K562 (cell line): ENCODE data around the gene HDAC9. TPM values are rescaled to one million over a fixed set of nuclear protein-coding genes. Genes with fewer than 3 reads are reported as not detected.

Experiments used
- ATAC-seq: fragments of 200-7000 bp; cut with Tn5 transposase; 3 replicates; pipeline ENCODE4 v1.9.1; 2020; ENCODE audit warnings: moderate library complexity
- BruUV-seq: library from RNA; stranded (reverse); fragments of 400-500 nt; replicated peaks from 2 replicates; lab custom pipeline; 2021; lab: Mats Ljungman, UMichigan
- CTCF ChIA-PET: fragments of 300-600 bp; formaldehyde crosslinking; extraction: SDS; loops from one replicate; lab custom pipeline; 2021; ENCODE audit warnings: low intra/inter-chr PET ratio; lab: Yijun Ruan, JAX
- POLR2A ChIA-PET: fragments of 300-600, 350-650 bp; sonication (Branson Sonifier 250); formaldehyde crosslinking; extraction: SDS; loops from one replicate; lab custom pipeline; 2021; ENCODE audit warnings: antibody characterized with exemption, inconsistent platforms; lab: Yijun Ruan, JAX
- DNase-seq, 4 experiments: peaks; one replicate each; pipeline versions ENCODE4 v3.0.0 to v3.0.0-alpha.2; 2011 to 2018; ENCODE audit warnings: low spot score in 3 of 4, mixed read lengths in 3 of 4; ENCODE audit errors: extremely low read depth in 1 of 4
- FAIRE-seq: peaks from 2 replicates; lab custom pipeline; 2011; peaks lifted over from hg19 to GRCh38; lab: Jason Lieb, UNC
- H2AFZ ChIP-seq: 2 replicates; pipeline ENCODE4 v1.6.0; 2011; ENCODE audit warnings: low read depth, low read length, control low read depth, inconsistent platforms
- H3K27ac ChIP-seq: fragments of 200-600 bp; 3 replicates; pipeline ENCODE4 v1.8.0; 2011; ENCODE audit warnings: low read depth, mild to moderate bottlenecking, control low read depth, inconsistent platforms, low read length, moderate library complexity, mixed read lengths; ENCODE audit errors: extremely low read depth
- H3K27me3 ChIP-seq, 2 experiments: fragments of 300-600 bp in 1 of 2; 2 replicates in 1 of 2; 3 replicates in 1 of 2; pipeline versions ENCODE4 v1.6.0 to v1.8.0; 2011; ENCODE audit warnings: inconsistent platforms in 2 of 2, low read length in 2 of 2, mild to moderate bottlenecking in 1 of 2, mixed read lengths in 1 of 2, moderate library complexity in 1 of 2; ENCODE audit not compliant: control insufficient read depth in 2 of 2, insufficient read depth in 2 of 2
- H3K36me3 ChIP-seq: fragments of 300-600 bp; 3 replicates; pipeline ENCODE4 v1.8.0; 2011; ENCODE audit warnings: mild to moderate bottlenecking, low read length, inconsistent platforms; ENCODE audit not compliant: control insufficient read depth, insufficient read depth
- H3K4me1 ChIP-seq, 2 experiments: fragments of 200-600 bp in 1 of 2; replicated peaks in 1 of 2; 2 replicates in 1 of 2; 3 replicates in 1 of 2; pipeline versions ENCODE4 v1.5.1 to v1.8.0; 2011; ENCODE audit warnings: inconsistent platforms in 2 of 2, low read length in 2 of 2, mild to moderate bottlenecking in 1 of 2, mixed read lengths in 1 of 2, moderate library complexity in 1 of 2; ENCODE audit not compliant: control insufficient read depth in 2 of 2, insufficient read depth in 2 of 2
- H3K4me2 ChIP-seq: 2 replicates; pipeline ENCODE4 v1.6.1; 2011; ENCODE audit warnings: low read length, control low read depth, inconsistent platforms, mixed read lengths; ENCODE audit not compliant: insufficient read depth
- H3K4me3 ChIP-seq: fragments of 200-600 bp; sonication (generic), shearing (Covaris generic); 2 replicates; pipeline ENCODE4 v1.5.1; 2016; ENCODE audit warnings: control low read depth, inconsistent platforms
- H3K79me2 ChIP-seq: fragments of 200-600 bp; 3 replicates; pipeline ENCODE4 v1.8.0; 2011; ENCODE audit warnings: low read length, inconsistent platforms; ENCODE audit not compliant: control insufficient read depth, insufficient read depth
- H3K9ac ChIP-seq, 2 experiments: 2 replicates each; pipeline versions ENCODE4 v1.6.0 to v1.6.1; 2011; ENCODE audit warnings: low read depth in 2 of 2, low read length in 2 of 2, control low read depth in 1 of 2, inconsistent platforms in 1 of 2, mild to moderate bottlenecking in 1 of 2, mixed read lengths in 1 of 2; ENCODE audit not compliant: insufficient read depth in 1 of 2
- H3K9me1 ChIP-seq: one replicate; pipeline ENCODE4 v1.6.0; 2011; ENCODE audit warnings: inconsistent platforms, mild to moderate bottlenecking, low read length, moderate library complexity; ENCODE audit not compliant: control insufficient read depth, insufficient read depth
- H3K9me3 ChIP-seq: replicated peaks from 2 replicates; pipeline ENCODE4 v1.5.1; 2011; ENCODE audit warnings: low read depth, low read length, inconsistent platforms; ENCODE audit not compliant: control insufficient read depth, insufficient read depth
- H4K20me1 ChIP-seq: replicated peaks from 2 replicates; pipeline ENCODE4 v1.6.1; 2011; ENCODE audit warnings: low read length, inconsistent platforms, mixed read lengths; ENCODE audit not compliant: control insufficient read depth, insufficient read depth
- CSDE1 ChIP-seq, 2 experiments: fragments of 450-650 bp; IDR thresholded peaks; 2 replicates each; pipeline ENCODE4 v1.6.1; 2016; ENCODE audit warnings: mild to moderate bottlenecking in 1 of 2
- DNMT1 ChIP-seq: fragments of 450-650 bp; IDR thresholded peaks from 2 replicates; pipeline ENCODE4 v1.6.1; 2016; ENCODE audit warnings: antibody characterized with exemption, mild to moderate bottlenecking
- FOXA3 ChIP-seq, 2 experiments: fragments of 450-650 bp in 1 of 2; sonication (generic) in 1 of 2; formaldehyde crosslinking; IDR thresholded peaks in 1 of 2; conservative IDR thresholded peaks in 1 of 2; 2 replicates each; pipeline versions ENCODE4 v1.4.0 to v1.8.0; 2020 to 2022; ENCODE audit warnings: mild to moderate bottlenecking in 2 of 2, missing genetic modification reagents in 1 of 2
- FOXM1 ChIP-seq, 2 experiments: fragments of 450-650 bp in 1 of 2; sonication (generic) in 1 of 2; formaldehyde crosslinking in 1 of 2; IDR thresholded peaks; 2 replicates each; pipeline versions ENCODE4 v1.6.1 to v1.9.0; 2017 to 2022; ENCODE audit warnings: low read depth in 2 of 2, mild to moderate bottlenecking in 2 of 2, missing genetic modification reagents in 1 of 2, moderate library complexity in 1 of 2
- KLF10 ChIP-seq: fragments of 250-450 bp; sonication (Bioruptor Pico); IDR thresholded peaks from 2 replicates; pipeline ENCODE4 v1.6.1; 2021; ENCODE audit warnings: matching md5 sums
- MXI1 ChIP-seq: IDR thresholded peaks from 2 replicates; pipeline ENCODE4 v1.6.1; 2011; ENCODE audit warnings: low read depth, mild to moderate bottlenecking, improper control_type of control experiment, low read length
- ZFPM2 ChIP-seq: fragments of 250-450 bp; sonication (Bioruptor Pico); IDR thresholded peaks from 2 replicates; pipeline ENCODE4 v1.5.1; 2022; ENCODE audit warnings: mild to moderate bottlenecking
- ZNF699 ChIP-seq: fragments of 250-450 bp; sonication (Bioruptor Pico); IDR thresholded peaks from 2 replicates; pipeline ENCODE4 v1.8.0; 2021; ENCODE audit warnings: mild to moderate bottlenecking, moderate library complexity; ENCODE audit not compliant: insufficient replicate concordance
- WGBS: fragments of 100-300 bp; shearing (Covaris generic); methylation state at CpG from one replicate; pipeline ENCODE4 v1.1.6; 2016; ENCODE audit warnings: low coverage, mixed read lengths; ENCODE audit not compliant: insufficient coverage; ENCODE audit errors: missing lambda C conversion rate; 5-methylcytosine and 5-hydroxymethylcytosine counted together
- in situ Hi-C: fragments of 300-500 bp; cut with MboI; formaldehyde crosslinking; loops from 4 replicates; pipeline ENCODE4 v1.15.0; 2018; ENCODE audit warnings: inconsistent platforms, mixed read lengths
- intact Hi-C: fragments of 100-400 bp; cut with micrococcal nuclease; formaldehyde crosslinking; loops from 2 replicates; pipeline ENCODE4 v1.14.2; 2022
- polyA plus RNA-seq, 8 experiments: library from polyadenylated mRNA; depleted of rRNA in 4 of 8; stranded (reverse) in 5 of 8; unstranded in 3 of 8; fragments of >200 nt; fragmentation: Nextera tagmentation in 2 of 8; fragmentation: Illumina TruSeq in 1 of 8; extraction: Ambion mirVana in 2 of 8; extraction: Trizol in 1 of 8; gene quantifications; 2 replicates each; pipeline versions ENCODE4 v1.2.1 to v1.2.3, GENCODE V29; 2011 to 2014; ENCODE audit warnings: inconsistent platforms in 1 of 8, missing spikeins in 1 of 8
- total RNA-seq, 7 experiments: library from RNA; depleted of rRNA in 6 of 7; stranded (reverse); fragments of >200 nt in 6 of 7; fragmentation: Illumina TruSeq in 2 of 7; extraction: Trizol in 2 of 7; gene quantifications; 2 replicates each; pipeline versions ENCODE4 v1.2.1 to v1.2.3, GENCODE V29; 2011 to 2021; ENCODE audit warnings: low replicate concordance in 1 of 7
- TF ChIP-seq, protein P1 (sequence below): fragments of 200-400 bp; formaldehyde crosslinking; IDR thresholded peaks from 2 replicates; pipeline ENCODE4 v1.6.1; 2017; ENCODE audit warnings: mild to moderate bottlenecking, low read depth, low read length, moderate library complexity
- TF ChIP-seq, protein P2 (sequence below): fragments of 250-450 bp; sonication (Bioruptor Pico); IDR thresholded peaks from 2 replicates; pipeline ENCODE4 v1.8.0; 2022; ENCODE audit warnings: inconsistent platforms, mild to moderate bottlenecking, moderate library complexity, borderline replicate concordance
- TF ChIP-seq, protein P3 (sequence below), 2 experiments: IDR thresholded peaks; 2 replicates each; pipeline ENCODE4 v1.6.1; 2011; ENCODE audit warnings: borderline replicate concordance in 1 of 2, control low read depth in 1 of 2, low read depth in 1 of 2, low read length in 1 of 2, mild to moderate bottlenecking in 1 of 2, mixed read lengths in 1 of 2, moderate library complexity in 1 of 2; ENCODE audit not compliant: insufficient read depth in 1 of 2, insufficient read length in 1 of 2, poor library complexity in 1 of 2, severe bottlenecking in 1 of 2; ENCODE audit errors: extremely low read depth in 1 of 2
- TF ChIP-seq, protein P4 (sequence below): sonication (generic); formaldehyde crosslinking; IDR thresholded peaks from 2 replicates; pipeline ENCODE4 v1.8.0; 2022; ENCODE audit warnings: mild to moderate bottlenecking, missing genetic modification reagents, borderline replicate concordance

The HDAC9 gene
- total and polyA plus RNA-seq, 9 of the 15 experiments (the other 6 are each of a cell fraction or from before 2014, with no cell fraction given): 0.08 to 0.91 (median 0.33) TPM

DNA sequence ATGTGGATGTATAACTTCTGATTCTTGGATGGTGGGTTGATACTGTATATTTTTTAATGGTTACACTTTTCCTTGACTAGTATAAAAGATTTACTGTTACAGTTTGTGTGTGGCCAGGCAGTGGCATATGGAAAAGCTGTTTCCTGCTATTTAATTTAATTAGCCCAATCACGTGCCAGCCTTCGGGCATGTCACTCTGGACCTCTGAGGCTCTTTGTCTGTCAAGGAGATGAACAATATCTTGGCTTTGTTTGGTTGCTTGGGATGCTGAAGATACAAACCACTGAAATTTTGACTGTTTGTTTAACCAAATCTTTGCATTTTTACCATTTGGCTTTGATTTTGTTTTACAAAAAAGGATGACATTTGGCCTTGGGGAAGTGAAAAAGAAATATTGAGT lies 185.0 kb downstream of the HDAC9 start (continued):
- TF ChIP-seq, protein P1, sequence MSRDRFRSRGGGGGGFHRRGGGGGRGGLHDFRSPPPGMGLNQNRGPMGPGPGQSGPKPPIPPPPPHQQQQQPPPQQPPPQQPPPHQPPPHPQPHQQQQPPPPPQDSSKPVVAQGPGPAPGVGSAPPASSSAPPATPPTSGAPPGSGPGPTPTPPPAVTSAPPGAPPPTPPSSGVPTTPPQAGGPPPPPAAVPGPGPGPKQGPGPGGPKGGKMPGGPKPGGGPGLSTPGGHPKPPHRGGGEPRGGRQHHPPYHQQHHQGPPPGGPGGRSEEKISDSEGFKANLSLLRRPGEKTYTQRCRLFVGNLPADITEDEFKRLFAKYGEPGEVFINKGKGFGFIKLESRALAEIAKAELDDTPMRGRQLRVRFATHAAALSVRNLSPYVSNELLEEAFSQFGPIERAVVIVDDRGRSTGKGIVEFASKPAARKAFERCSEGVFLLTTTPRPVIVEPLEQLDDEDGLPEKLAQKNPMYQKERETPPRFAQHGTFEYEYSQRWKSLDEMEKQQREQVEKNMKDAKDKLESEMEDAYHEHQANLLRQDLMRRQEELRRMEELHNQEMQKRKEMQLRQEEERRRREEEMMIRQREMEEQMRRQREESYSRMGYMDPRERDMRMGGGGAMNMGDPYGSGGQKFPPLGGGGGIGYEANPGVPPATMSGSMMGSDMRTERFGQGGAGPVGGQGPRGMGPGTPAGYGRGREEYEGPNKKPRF: no peak
- TF ChIP-seq DNMT1 (no peak), ZFPM2 (CRISPR knock-in tag) (no peak), MXI1 (no peak), KLF10 (no peak)
- TF ChIP-seq, protein P2, sequence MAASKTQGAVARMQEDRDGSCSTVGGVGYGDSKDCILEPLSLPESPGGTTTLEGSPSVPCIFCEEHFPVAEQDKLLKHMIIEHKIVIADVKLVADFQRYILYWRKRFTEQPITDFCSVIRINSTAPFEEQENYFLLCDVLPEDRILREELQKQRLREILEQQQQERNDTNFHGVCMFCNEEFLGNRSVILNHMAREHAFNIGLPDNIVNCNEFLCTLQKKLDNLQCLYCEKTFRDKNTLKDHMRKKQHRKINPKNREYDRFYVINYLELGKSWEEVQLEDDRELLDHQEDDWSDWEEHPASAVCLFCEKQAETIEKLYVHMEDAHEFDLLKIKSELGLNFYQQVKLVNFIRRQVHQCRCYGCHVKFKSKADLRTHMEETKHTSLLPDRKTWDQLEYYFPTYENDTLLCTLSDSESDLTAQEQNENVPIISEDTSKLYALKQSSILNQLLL (CRISPR knock-in tag): no peak

DNA sequence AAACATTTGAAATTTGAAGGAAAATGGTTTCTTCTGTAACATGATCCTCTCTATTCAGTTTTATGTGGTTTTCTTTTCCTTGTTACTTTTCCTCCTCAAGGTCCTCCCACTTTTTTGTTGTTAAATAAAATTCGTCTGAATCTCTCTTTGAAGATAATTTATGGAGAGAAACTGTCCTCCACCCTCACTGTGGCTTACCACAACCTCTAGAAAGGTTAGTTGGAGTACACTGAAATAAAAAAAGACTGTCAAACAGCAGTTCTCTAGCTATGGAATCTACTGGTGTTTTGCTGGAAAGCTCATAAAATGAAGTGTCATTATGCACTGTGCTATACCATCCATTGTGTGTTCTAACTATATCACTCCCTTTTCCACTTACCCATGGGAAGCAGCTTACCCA lies 189.4 kb downstream of the HDAC9 start:
- H3K36me3 ChIP-seq: no peaks in the 10 kb centered on the region
- no peaks in the 10 kb centered on the region for H4K20me1 ChIP-seq
- no peak overlapping the region for H3K4me2 ChIP-seq
- H3K4me3 ChIP-seq: no peak overlapping the region
- H3K9ac ChIP-seq: no peak overlapping the region
- intact Hi-C loops (no loop called here), in situ Hi-C loops (no loop called here)
- H2AFZ ChIP-seq: no peak overlapping the region
- DNase-seq (no peak), ATAC-seq (no peak), FAIRE-seq (no peak)
- no peaks in the 10 kb centered on the region for H3K79me2 ChIP-seq
- CTCF ChIA-PET: no interaction called here
- H3K4me1 ChIP-seq: no peaks in the 10 kb centered on the region
- no peak overlapping the region for H3K27ac ChIP-seq
- no peaks in the 10 kb centered on the region for H3K27me3 ChIP-seq
- no peaks in the 10 kb centered on the region for H3K9me1 ChIP-seq
- BruUV-seq: no TSS peak
- WGBS: 0% methylated on average over 1 of the region's 1 CpG
- POLR2A ChIA-PET: no interaction called here
- no peaks in the 10 kb centered on the region for H3K9me3 ChIP-seq
- TF ChIP-seq ZNF699 (CRISPR knock-in tag) (no peak), CSDE1 (IDR thresholded peaks at IDR 0.05) (no peak), FOXM1 (IDR thresholded peaks at IDR 0.05; ENCODE audit: low read depth) (no peak), FOXM1 (CRISPR knock-in tag; IDR thresholded peaks at IDR 0.05; ENCODE audit: low read depth) (no peak), FOXA3 (CRISPR knock-in tag; conservative IDR thresholded peaks at IDR 0.05 in 1 of 2, IDR thresholded peaks at IDR 0.05 in 1 of 2) (no peak)
- TF ChIP-seq, protein P3, sequence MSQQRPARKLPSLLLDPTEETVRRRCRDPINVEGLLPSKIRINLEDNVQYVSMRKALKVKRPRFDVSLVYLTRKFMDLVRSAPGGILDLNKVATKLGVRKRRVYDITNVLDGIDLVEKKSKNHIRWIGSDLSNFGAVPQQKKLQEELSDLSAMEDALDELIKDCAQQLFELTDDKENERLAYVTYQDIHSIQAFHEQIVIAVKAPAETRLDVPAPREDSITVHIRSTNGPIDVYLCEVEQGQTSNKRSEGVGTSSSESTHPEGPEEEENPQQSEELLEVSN (IDR thresholded peaks at IDR 0.05; ENCODE audit: borderline replicate concordance in 1 of 2, extremely low read depth in 1 of 2, insufficient read depth in 1 of 2, insufficient read length in 1 of 2, low read depth in 1 of 2, low read length in 1 of 2, poor library complexity in 1 of 2, severe bottlenecking in 1 of 2): no peak
- TF ChIP-seq, protein P4, sequence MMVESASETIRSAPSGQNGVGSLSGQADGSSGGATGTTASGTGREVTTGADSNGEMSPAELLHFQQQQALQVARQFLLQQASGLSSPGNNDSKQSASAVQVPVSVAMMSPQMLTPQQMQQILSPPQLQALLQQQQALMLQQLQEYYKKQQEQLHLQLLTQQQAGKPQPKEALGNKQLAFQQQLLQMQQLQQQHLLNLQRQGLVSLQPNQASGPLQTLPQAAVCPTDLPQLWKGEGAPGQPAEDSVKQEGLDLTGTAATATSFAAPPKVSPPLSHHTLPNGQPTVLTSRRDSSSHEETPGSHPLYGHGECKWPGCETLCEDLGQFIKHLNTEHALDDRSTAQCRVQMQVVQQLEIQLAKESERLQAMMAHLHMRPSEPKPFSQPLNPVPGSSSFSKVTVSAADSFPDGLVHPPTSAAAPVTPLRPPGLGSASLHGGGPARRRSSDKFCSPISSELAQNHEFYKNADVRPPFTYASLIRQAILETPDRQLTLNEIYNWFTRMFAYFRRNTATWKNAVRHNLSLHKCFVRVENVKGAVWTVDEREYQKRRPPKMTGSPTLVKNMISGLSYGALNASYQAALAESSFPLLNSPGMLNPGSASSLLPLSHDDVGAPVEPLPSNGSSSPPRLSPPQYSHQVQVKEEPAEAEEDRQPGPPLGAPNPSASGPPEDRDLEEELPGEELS (CRISPR knock-in tag): no peak
